Stimulated activated CD4-positive, alpha-beta T cell treated with anti-CD3 and anti-CD28 coated beads, Interleukin-2, amount 100 ng/mL, for 4 hours (primary cell): ENCODE results near the gene DRAM2.
A peak's percentile ranks its signal among the peaks of the same experiment; 100 is the strongest.
"Not testable (repeated sequence)": the region's sequence is repeated elsewhere in the genome, so short reads cannot be mapped to it uniquely, and the experiment has no call there.

Experiments
- DNase-seq: peaks from one replicate; pipeline ENCODE4 v3.0.0-alpha.2; 2020; ENCODE audit warnings: low read depth

DRAM2 gene

DNA sequence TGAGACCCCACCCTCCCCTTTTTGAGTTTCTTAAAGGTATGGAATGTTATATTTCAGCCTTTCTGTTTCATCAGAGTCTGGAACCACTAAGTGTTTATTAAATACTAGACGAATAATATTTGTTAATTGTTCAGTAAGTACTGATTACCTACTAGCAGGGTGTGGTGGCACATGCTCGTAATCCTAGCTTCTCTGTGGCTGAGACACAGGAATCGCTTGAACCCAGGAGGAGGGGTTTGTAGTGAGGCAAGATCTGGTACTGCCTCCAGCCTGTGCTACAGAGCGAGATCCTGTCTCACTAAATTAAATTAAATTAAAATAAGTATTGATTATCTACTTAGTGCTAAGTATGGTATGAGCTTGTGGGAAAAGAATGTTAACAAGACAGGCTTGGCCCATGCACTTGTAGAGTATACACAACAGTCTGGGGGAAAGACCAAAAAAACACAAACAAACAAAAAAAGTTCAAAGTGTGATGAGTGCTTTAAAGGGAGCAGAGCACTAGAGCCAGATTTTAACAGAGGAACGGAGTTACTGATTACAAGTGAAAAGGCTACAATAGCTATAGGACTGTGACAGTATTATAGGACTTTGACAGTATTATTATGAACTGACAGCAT is 2.6 kb upstream of the DRAM2 start:
- DNase-seq = no peak

DNA sequence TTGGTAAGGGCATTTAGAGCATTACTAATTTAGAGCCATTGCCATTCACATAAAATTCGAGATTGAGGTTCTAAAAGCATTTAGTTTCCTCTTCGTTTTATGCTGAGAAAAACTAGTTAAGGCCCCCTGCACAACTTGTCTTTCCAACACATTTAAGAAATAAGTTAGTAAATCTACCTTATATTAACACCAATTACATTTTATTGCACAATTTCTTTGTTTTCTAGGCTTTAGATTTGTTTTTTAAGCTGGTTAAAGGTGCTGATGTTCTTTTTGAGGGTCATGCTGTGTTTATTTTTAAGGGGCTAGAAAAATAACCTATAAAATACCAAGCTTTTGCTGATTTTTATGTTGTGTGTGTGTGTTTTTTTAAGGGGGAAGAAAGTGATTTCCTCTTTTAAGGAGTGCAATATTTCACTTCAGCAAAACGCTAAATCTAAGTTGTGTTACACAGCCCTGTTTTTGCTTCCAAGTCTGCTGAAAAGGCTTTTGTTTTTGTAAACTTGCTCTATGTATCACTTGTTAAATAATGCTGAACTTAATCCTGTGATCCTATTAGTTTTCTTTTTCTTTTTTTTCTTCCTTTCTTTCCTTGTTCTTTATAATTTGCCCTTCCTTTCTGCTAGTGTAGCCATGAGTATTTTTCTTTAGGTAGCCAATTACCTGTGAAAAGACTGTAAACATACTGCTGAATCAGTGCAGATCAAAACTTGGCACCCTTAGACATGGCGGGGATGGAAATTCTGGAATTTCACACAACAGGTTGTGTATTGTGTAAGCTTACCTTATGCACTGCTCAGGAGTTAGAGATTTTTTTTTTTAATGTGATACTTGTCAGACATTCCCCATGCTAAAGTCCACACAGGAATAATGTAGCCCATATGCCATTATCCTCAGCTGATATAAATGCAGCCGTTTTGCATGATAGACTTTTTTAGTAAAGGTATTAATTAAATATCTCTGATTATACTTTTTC is 1.6 kb upstream of the DRAM2 start:
- DNase-seq = no peak

DNA sequence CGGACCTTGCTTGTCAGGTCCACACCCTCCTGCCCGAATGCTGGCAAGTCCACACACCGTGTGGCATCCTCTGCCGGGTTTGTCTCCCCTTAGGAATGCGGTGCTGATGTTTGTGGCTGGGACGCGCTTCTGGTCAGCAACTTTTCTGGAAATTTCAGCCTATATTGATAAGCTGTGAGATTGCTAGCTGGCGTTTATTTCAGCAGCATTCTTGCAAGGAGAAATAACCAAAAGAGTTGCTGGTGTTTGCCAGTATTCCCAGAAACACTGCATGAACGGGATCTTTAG is 731 bp upstream of the DRAM2 start:
- no peak for DNase-seq

DNA sequence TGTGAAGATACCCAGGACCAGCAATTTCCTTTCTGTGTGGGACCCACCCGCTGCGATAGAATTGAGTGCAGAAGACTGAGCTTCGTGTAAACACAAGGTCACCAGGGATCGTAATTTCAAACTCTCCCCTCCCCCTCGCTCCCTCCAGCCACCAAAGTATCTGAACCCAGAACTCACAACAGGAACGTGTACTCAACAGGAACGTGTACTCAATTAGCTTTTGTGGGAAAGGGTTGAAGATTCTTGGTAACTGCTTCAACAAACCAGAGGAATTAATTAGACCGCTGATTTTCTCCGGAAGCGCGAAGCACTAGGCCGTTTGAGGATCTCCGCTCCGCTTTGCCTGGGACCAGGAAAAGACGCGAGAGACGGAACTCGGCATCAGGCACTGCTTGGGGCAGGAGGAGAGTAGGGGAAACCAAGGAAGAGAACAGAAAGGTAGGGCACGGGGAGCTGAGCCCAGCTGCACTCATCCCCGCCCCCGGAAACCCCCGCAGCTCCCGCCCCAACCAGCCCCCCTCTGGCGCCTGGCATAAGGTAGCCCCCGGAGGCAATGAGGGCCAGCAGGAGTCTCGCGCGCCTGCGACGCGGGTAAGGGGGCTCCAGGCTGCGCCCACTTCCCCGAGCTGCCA is 453 bp downstream of the DRAM2 start:
- DNase-seq = peak; percentile 26

DNA sequence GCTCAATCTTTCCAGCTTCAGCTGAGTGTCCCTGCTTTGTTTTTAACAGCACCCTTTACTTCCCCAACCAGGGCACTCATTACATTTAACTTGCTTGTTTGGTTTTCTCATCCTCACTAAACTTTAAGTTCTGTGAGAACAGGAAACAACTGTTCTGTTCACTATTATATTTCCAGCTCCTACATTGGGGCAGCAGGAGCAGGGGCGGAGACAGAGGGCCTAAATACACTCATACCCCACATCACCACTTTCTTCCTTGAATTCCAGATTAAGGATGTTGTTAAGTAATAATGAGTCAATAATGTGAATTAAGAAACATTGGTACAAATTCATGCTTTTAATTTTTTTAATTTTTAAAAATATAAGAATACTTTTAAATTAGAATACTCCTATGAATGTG is 6.0 kb downstream of the DRAM2 start:
- DNase-seq = no peak

DNA sequence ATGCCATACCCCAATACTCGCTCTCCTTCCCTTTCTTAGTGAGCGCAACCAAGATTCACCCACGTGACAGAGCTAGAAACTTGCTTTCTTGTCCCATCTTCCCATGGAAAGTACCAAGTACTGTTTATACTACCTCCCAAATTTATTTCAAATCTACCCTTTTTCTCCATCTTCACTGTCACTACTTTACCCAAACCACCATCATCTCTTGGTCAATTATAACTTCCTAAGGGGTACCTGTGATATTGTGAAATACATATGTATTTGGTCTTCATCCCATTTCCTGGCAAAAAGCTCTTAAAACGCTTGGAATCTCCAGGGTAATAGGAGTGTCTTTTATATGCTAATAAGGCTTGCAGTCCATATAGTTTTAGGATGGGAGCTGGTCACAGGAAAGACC is 8.2 kb downstream of the DRAM2 start:
- DNase-seq = no peak

DNA sequence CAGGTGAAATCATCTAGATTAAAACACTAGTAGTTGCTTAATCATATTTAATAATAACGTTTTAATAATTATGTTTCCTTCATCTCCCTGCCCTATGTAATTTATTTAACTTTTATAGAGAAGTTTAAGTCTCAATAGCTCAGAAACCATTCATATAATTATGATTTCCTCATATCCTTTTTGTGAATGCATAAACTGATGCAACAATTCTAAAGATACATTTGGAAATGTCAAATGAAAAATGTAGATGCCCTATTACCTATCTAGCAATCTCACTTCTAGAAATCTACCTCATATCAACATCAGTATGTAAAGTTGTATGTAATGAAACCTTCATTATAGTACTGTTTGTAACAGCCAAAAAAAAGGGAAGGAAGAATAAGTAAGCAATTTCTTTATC is 10.5 kb downstream of the DRAM2 start:
- DNase-seq = no peak

DNA sequence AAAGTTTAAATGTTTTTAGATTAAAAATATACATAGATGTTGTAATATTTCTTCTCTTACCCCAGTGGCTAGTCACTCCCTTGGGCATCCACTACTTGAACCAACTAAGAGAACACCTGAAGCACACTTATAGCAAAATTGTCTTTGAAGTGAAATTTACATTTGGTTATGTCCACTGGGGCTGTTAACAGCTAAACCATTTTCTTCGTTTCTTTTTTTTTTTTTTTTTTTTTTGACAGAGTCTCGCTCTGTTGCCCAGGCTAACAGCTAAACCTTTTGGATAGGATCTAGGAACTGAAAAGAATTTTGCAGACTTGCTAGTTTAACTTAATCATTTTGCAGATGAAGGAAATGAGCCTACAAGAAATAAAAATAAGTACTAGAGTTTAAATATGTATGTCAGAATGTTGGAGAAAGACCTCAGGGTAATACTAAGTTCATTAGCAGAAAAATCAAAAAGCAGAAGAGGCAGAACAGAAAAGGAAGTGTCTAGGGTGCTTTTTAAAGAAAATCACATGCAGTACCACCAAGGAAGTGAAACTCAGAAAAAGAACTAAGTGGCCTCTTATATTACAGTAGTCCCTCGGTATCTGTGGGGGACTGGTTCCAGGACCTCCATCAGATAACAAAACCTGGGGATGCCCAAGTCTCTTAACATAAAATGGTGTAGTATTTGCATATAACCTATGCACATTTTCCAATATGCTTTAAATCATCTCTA is 11.8 kb downstream of the DRAM2 start:
- no peak for DNase-seq

DNA sequence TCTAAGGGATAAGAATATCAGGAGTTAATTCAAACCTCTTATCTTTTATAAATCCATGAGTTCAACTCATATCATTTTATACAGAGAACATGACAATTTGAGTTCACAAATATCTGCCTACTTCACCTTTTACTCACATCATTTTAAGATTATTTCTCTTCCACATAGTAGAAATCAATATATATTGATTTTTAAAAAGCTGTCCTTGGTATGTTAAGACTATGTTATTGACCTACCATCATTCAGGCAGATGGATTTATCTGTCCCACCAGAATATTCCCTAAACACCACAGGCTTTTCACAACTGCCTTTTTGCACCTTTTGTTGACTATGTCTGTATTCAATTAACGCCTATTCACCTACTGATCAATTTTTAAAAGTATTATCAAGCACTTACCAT is 13.5 kb downstream of the DRAM2 start:
- DNase-seq = no peak

DNA sequence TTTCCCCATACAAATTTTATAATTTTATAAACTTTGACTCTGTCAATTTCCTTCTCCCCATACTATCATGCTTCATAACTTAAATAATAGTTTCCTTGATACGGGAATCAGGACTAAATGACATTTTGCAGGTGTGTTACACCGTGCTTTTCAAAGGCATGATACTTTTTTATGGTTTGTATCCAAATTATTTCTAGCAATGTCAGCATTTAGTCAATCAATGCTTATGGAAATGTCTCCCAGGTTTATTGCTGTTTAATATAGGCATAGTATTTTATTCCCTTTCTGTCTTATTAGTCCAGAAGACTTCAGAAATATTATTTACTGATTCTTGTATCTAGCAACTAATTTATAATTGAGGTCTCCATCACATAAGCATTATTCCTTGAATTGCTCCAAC is 23.4 kb downstream of the DRAM2 start:
- DNase-seq = no peak

DNA sequence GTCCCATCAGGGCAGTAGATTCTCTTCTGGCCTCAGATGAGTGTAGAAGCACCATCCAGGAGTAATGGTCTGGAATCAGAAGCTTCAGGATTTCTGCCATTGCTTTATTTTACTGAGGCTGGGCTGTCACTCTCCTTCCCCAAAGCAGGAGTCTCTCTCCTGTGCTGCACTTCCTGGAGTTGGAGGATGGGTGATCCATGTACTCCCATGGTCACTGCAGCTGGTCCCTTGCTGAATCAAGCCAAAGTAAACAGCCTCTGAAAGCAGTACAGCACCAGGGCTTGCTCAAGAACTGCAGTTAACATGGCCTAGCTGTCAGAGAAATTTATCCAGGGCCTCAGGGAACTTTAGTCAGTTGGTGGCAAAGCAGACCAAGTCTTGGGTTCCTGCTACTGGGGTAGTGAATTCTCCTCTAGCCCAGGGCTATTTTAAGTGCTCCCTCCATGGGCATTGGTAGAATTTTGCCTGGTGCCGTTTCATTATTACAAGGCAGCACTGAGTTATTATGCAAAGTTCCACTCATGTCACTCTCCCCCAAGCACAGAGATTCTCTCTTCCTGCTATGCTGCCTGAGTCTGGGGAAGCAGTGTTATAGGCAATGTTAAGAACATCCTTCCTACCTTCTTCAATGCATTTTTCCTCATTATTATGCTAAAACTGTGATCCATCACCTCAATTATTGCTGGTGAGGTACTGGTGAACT is 29.5 kb downstream of the DRAM2 start:
- DNase-seq = no peak

DNA sequence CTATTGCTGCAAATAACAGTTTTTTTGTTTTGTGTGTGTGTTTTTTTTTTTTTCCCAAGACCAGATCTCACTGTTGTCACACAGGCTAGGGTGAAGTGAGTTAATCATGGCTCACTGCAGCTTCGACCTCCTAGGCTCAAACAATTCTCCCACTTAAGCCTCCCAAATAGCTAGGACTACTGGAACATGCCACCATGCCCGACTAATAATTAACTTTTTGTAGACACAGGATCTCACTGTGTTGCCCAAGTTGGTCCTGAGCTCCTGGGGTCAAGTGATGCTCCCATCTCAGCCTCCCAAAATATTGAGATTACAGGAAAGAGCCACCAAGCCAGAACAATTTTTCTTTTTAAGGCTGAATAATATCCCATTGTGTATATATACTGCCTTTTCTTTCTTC is 34.9 kb downstream of the DRAM2 start:
- DNase-seq = no peak

DNA sequence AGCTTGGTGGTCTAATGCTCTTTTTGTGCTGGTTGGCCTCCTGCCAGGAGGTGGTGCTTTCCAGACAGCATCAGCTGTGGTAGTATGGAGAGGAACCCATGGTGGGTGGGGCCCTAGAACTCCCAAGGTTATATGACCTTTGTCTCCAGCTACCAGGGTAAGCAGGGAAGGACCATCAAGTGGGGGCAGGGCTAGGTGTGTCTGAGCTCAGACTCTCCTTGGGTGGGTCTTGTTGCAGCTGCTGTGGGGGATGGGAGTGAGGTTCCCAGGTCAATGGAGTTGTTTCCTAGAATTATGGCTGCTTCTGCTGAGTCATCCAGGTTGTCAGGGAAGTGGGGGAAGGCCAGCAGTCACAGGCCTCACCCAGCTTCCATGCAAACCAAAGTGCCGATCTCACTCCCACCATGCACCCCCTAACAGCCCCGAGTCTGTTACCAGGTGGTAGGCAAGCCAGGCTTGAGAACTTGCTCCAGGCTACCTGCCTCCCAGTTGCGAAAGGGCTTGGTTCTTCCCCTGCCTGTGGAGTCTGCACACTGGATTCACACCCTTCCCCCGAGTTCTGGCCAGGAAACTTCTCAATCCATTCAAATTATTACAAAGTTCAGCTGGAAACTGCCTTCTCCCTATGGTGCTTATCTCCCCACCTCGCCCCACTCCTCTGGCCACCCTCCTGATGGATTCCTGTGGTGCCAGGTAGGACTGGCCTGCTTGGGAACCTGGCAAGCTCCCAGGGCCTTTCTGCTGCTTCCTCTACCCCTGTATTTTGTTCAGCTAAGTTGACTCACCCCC is 37.8 kb downstream of the DRAM2 start:
- no peak for DNase-seq

DNA sequence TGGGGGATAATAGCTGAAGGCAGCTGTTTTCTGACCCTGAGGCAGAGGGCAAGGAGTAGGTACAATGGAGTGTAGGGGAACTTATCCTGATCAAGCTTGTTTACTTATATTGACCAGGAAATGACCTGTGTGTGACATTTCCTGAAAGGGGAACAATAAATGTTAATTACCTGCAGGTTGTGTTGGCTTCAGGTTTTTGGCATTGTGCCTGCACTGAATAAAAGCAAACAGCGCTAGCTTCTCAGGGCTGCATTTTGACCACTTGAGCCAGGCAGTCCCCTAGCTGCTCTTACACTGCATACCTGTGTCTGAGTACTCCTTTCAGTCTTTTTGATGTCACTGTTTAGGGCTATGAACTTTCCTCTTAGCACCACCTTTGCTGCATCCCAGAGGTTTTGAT is 40.6 kb downstream of the DRAM2 start:
- DNase-seq = no peak

DNA sequence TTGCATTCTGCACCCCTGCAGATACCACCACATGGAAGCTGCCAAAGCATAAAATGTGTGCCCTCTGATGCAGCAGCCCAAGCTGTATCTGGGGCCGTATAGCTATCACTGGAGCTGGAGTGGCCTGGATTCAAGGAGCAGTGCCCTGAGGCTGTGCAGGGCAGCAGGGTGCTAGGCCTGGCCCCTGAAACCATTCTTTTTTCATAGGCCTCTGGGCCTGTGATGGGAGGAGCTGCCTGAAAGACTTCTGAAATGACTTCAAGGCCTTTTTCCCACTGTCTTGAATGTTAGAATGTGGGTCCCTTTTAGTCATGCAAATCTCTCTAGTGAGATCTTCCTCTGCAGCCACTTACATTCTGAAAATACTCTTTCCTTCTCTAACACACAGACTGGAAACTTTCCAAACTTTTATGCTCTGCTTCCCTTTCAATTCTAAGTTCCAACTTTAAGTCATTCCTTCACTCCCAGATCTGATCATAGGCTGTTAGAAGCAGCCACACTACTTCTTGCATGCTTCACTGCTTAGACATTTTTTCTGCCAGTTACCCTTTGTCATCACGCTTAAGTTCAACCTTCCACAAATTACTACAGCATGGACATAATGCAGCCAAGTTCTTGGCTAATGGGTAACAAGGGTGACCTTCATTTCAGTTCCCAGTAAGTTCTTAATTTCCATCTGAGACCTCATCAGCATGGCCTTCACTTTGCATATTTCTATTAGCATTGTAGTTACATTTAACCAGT is 42.4 kb downstream of the DRAM2 start:
- DNase-seq = no peak

DNA sequence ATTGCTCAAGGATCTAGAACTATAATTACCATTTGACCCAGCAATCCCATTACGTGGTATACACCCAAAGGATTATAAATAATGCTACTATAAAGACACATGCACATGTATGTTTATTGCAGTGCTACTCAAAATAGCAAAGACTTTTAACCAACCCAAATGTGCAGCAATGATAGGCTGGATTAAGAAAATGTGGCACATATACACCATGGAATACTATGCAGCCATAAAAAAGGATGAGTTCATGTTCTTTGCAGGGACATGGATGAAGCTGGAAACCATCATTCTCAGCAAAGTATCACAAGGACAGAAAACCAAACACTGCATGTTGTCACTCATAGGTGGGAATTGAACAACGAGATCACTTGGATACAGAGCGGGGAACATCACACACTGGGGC is 44.5 kb downstream of the DRAM2 start:
- not testable (repeated sequence) for DNase-seq

DNA sequence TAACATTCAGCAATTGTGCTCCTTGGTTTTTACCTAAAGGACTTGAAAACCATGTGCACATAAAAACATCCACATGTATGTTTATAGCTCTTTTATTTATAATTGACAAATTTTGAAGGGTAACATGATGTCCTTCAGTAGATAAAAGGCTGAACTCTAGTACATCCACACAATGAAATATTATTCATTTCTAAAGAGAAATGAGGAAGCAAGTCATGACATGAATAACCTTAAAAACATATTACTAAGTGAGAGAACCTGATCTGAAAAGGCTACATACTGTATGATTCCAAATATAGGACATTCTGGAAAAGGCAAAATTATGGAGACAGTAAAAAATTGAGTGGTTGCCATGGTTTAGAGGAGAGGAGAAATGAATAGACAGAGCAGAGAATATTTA is 50.3 kb downstream of the DRAM2 start:
- no peak for DNase-seq

DNA sequence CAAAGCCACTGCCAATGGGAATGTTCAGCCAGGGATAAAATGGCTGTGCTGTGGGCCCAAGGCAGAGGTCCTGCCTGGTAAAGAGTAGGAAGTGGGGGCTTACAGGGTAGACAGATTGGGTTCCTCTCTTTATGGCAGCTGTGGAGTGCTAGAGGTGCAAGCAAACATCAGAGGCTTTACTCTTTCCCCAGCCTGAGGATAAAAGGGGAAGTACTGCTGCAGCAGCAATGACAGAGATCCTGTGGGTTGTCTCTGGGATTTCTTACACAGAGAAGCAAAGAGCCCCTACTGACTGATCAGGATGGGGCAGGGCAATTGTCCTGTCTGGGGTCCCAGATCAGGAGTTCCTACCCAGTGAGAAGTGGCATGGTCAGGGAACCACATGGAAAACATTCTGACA is 54.2 kb downstream of the DRAM2 start:
- DNase-seq = no peak

DNA sequence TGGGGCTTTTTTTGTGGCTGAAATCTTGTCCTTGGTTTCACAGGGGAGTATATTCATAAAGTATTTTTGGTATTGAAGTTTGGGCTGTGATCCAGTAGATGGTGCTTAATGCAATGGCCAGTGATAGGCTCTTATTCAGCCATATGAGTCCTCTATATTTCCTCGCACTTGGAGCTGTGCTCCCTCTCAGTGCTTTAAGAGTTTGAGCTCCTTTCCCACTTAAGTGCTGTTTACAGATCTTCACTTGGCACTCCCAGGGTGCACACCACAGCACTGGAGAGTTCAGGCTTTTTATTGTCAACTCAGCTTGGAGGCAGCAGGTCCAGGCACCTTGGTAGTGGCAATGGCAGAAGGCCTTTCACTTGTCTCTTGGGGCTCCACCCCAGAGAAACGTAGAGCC is 54.9 kb downstream of the DRAM2 start:
- DNase-seq = no peak

DNA sequence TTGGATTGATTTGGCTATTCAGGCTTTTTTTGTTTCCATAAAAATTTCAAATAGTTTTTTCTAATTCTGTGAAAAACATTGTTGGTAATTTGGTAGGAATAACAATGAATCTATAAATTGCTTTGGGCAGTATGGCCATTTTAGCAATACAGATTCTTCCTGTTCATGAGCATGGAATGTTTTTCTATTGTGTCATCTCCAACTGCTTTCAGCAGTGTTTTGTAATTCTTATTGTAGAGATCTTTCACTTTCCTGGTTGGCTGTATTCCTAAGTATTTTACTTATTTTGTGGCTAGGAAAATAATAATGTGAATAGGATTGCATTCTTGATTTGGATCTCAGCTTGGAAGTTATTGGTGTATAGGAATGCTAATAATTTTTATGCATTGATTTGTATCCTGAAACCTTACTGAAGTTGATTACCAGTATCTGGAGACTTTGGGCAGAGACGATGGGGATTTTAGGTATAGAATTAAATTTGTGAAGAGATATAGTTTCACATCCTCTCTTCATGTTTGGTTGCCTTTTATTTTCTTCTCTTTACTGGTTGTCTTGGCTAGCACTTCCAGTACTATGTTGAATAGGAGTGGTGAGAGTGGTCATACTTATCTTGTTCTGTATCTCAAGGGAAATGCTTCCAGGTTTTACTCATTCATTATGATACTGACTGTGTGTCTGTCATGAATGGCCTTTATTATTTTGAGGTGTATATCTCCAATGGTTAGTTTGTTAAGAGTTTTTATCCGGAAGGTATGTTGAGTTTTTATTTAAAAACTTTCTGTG is 57.3 kb downstream of the DRAM2 start:
- DNase-seq = no peak
